Liver (tissue), 9 donors: ENCODE results near the gene CA10. TPM values are rescaled to one million over a fixed set of nuclear protein-coding genes. Genes with fewer than 3 reads are reported as not detected.

ENCODE experiments used
- DNase-seq: peaks from one replicate; pipeline ENCODE4 v3.0.0-alpha.2; 2017; ENCODE audit warnings: low spot score
- H3K27ac ChIP-seq, 2 donors: one replicate each; pipeline ENCODE4 v1.7.0; 2013; ENCODE audit warnings: inconsistent platforms in 2 of 2, low read length in 2 of 2, control low read depth in 1 of 2, low read depth in 1 of 2, mild to moderate bottlenecking in 1 of 2
- H3K27me3 ChIP-seq, 4 donors: one replicate each; pipeline versions ENCODE4 v1.6.1 to v1.7.0; 2013; ENCODE audit warnings: low read length in 3 of 4, inconsistent platforms in 1 of 4, mild to moderate bottlenecking in 1 of 4, moderate library complexity in 1 of 4; ENCODE audit not compliant: control insufficient read depth in 4 of 4, insufficient read depth in 4 of 4
- H3K36me3 ChIP-seq, 4 donors: one replicate each; pipeline versions ENCODE4 v1.6.1 to v1.7.0; 2013; ENCODE audit warnings: low read length in 3 of 4, mild to moderate bottlenecking in 3 of 4, low read depth in 1 of 4, moderate library complexity in 1 of 4; ENCODE audit not compliant: control insufficient read depth in 4 of 4, insufficient read depth in 3 of 4
- H3K4me1 ChIP-seq, 4 donors: one replicate each; pipeline versions ENCODE4 v1.6.1 to v1.7.0; 2013; ENCODE audit warnings: low read length in 3 of 4, mild to moderate bottlenecking in 3 of 4, moderate library complexity in 1 of 4; ENCODE audit not compliant: control insufficient read depth in 4 of 4, insufficient read depth in 4 of 4
- H3K4me3 ChIP-seq, 3 donors: one replicate each; pipeline versions ENCODE4 v1.6.1 to v1.7.0; 2013; ENCODE audit warnings: low read length in 3 of 3, control low read depth in 1 of 3, low read depth in 1 of 3, mild to moderate bottlenecking in 1 of 3
- H3K9ac ChIP-seq, 2 donors: one replicate each; pipeline ENCODE4 v1.7.0; 2013; ENCODE audit warnings: low read length in 2 of 2, mild to moderate bottlenecking in 2 of 2, moderate library complexity in 2 of 2, control low read depth in 1 of 2, low read depth in 1 of 2
- H3K9me3 ChIP-seq, 4 donors: one replicate each; pipeline versions ENCODE4 v1.6.1 to v1.7.0; 2013; ENCODE audit warnings: low read length in 3 of 4; ENCODE audit not compliant: control insufficient read depth in 4 of 4
- CTCF ChIP-seq: fragments of 150-350 bp; IDR thresholded peaks from 2 replicates; pipeline ENCODE4 v1.5.1; 2017; ENCODE audit warnings: improper control_type of control experiment, low read depth, low read length; ENCODE audit not compliant: missing input control
- FOXA1 ChIP-seq: IDR thresholded peaks from 2 replicates; pipeline ENCODE4 v1.6.1; 2016; ENCODE audit warnings: antibody characterized with exemption
- HNF4A ChIP-seq, 2 donors: conservative IDR thresholded peaks; 2 replicates each; pipeline ENCODE4 v1.6.1; 2016; ENCODE audit warnings: antibody characterized with exemption in 2 of 2, mild to moderate bottlenecking in 2 of 2
- NR2F2 ChIP-seq: IDR thresholded peaks from 2 replicates; pipeline ENCODE4 v1.6.1; 2016; ENCODE audit warnings: antibody characterized with exemption
- RAD21 ChIP-seq, 2 donors: IDR thresholded peaks; 2 replicates each; pipeline ENCODE4 v1.6.1; 2016; ENCODE audit warnings: antibody characterized with exemption in 2 of 2, mild to moderate bottlenecking in 2 of 2
- REST ChIP-seq: IDR thresholded peaks from 2 replicates; pipeline ENCODE4 v1.6.1; 2016; ENCODE audit warnings: antibody characterized with exemption, mild to moderate bottlenecking
- RXRA ChIP-seq, 2 donors: IDR thresholded peaks; 2 replicates each; pipeline ENCODE4 v1.6.1; 2017 to 2018; ENCODE audit warnings: antibody characterized with exemption in 2 of 2, mild to moderate bottlenecking in 1 of 2
- SP1 ChIP-seq: IDR thresholded peaks from 2 replicates; pipeline ENCODE4 v1.6.1; 2018; ENCODE audit warnings: antibody characterized with exemption, mild to moderate bottlenecking
- TAF1 ChIP-seq: conservative IDR thresholded peaks from 2 replicates; pipeline ENCODE4 v1.6.1; 2016; ENCODE audit warnings: antibody characterized with exemption, mild to moderate bottlenecking
- WGBS: extraction: QIAGEN DNeasy Blood & Tissue Kit; methylation state at CpG from one replicate; pipeline ENCODE4 v1.1.7; 2013; 5-methylcytosine and 5-hydroxymethylcytosine counted together
- polyA plus RNA-seq, 2 donors: library from polyadenylated mRNA; stranded (reverse) in 1 of 2; unstranded in 1 of 2; fragments of 200-250 nt in 1 of 2; fragments of >200 nt in 1 of 2; fragmentation: Nextera tagmentation in 1 of 2; extraction: Ambion mirVana in 1 of 2; gene quantifications; one replicate each; pipeline versions ENCODE4 v1.2.1 to v1.2.3, GENCODE V29; 2013 to 2015
- total RNA-seq, 2 donors: library from RNA; depleted of rRNA; stranded (reverse); fragments of >200 nt; gene quantifications; one replicate each; pipeline ENCODE4 v1.2.3, GENCODE V29; 2014
- TF ChIP-seq, protein P1 (sequence below): IDR thresholded peaks from 2 replicates; pipeline ENCODE4 v1.6.1; 2016; ENCODE audit warnings: antibody characterized with exemption
- donor health status: healthy.
- donor health status: healthy.
- donor health status: healthy.
- donor health status: healthy.
- donor health status: healthy.

Gene CA10
- total and polyA plus RNA-seq, 4 donors = 0.05 TPM; not detected in 3

GRCh38 chr17:52178012-52178411, 19.5 kb upstream of the CA10 start:
- Histone ChIP-seq H3K36me3 (no peaks in the 10 kb centered on the region), H3K9ac (no peak overlapping the region), H3K9me3 (no peaks in the 10 kb centered on the region), H3K4me3 (no peak overlapping the region), H3K27me3 (no peaks in the 10 kb centered on the region), H3K27ac (no peak overlapping the region), H3K4me1 (no peaks in the 10 kb centered on the region)
- TF ChIP-seq RXRA (IDR thresholded peaks at IDR 0.05) = no peak
- TF ChIP-seq TAF1 = no peak
- WGBS = 36% methylated on average over 5 of the region's 5 CpGs
- no peak for DNase-seq

GRCh38 chr17:52170963-52171572, 12.6 kb upstream of the CA10 start:
- no peak overlapping the region for H3K27ac ChIP-seq
- no peaks in the 10 kb centered on the region for H3K27me3 ChIP-seq
- WGBS = 57% methylated on average over 1 of the region's 1 CpG
- H3K4me3 ChIP-seq = no peak overlapping the region
- DNase-seq = no peak
- H3K9me3 ChIP-seq = no peaks in the 10 kb centered on the region
- no peak overlapping the region for H3K9ac ChIP-seq
- H3K36me3 ChIP-seq = no peaks in the 10 kb centered on the region
- TF ChIP-seq CTCF = peak; percentile 68
- TF ChIP-seq, protein P1, sequence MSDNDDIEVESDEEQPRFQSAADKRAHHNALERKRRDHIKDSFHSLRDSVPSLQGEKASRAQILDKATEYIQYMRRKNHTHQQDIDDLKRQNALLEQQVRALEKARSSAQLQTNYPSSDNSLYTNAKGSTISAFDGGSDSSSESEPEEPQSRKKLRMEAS = no peak
- TF ChIP-seq RAD21 (IDR thresholded peaks at IDR 0.05) = peak; percentile 89 to 96
- no peaks in the 10 kb centered on the region for H3K4me1 ChIP-seq

- no peak for TF ChIP-seq RXRA (IDR thresholded peaks at IDR 0.05)
- TF ChIP-seq NR2F2 = no peak
- TF ChIP-seq HNF4A (conservative IDR thresholded peaks at IDR 0.05) = no peak
- no peak for TF ChIP-seq FOXA1
- TF ChIP-seq SP1 = no peak
- no peak for TF ChIP-seq REST
These were observed 1.6 kb upstream of the CA10 start for GRCh38 chr17:52160136-52160567.

More at GRCh38 chr17:52160136-52160567, 1.6 kb upstream of the CA10 start:
- DNase-seq = no peak
- Histone ChIP-seq H3K4me3 (no peak overlapping the region), H3K9me3 (peaks cover 0 to 4% (median 0%) of the 10 kb centered on the region in 4 donors), H3K36me3 (no peaks in the 10 kb centered on the region), H3K9ac (no peak overlapping the region), H3K4me1 (peaks cover 0 to 5% (median under 1%) of the 10 kb centered on the region in 4 donors), H3K27ac (no peak overlapping the region), H3K27me3 (peaks cover 2 to 13% (median 11%) of the 10 kb centered on the region in 4 donors)
- WGBS = 9% methylated on average over 17 of the region's 17 CpGs
